Prostate gland (tissue), 2 donors: ENCODE data around the gene CCDC141. TPM values are rescaled to one million over a fixed set of nuclear protein-coding genes. Genes with fewer than 3 reads are reported as not detected.
"Not testable (repeated sequence)": the region's sequence is repeated elsewhere in the genome, so short reads cannot be mapped to it uniquely, and the experiment has no call there.

Source experiments
- DNase-seq: peaks from one replicate; pipeline ENCODE4 v3.0.0-alpha.2; 2019; ENCODE audit warnings: low spot score
- H3K27ac ChIP-seq, 2 donors: fragments of 200-600 bp; sonication (generic); 2 replicates each; pipeline ENCODE4 v1.5.1; 2017 to 2019
- H3K27me3 ChIP-seq: fragments of 200-600 bp; sonication (generic); replicated peaks from 2 replicates; pipeline ENCODE4 v1.5.1; 2019; ENCODE audit not compliant: insufficient read depth
- H3K36me3 ChIP-seq, 2 donors: fragments of 200-600 bp; sonication (generic); 1 replicate in 1 of 2; 2 replicates in 1 of 2; pipeline versions ENCODE4 v1.5.1 to v1.8.1; 2017 to 2019
- H3K4me1 ChIP-seq: fragments of 200-600 bp; sonication (generic); replicated peaks from 2 replicates; pipeline ENCODE4 v1.5.1; 2019
- H3K4me3 ChIP-seq, 2 donors: fragments of 200-600 bp; sonication (generic); 2 replicates each; pipeline ENCODE4 v1.5.1; 2017 to 2019
- H3K9me3 ChIP-seq: fragments of 200-600 bp; sonication (generic); 2 replicates; pipeline ENCODE4 v1.5.1; 2017
- CTCF ChIP-seq, 4 experiments: fragments of 200-600 bp in 2 of 4; fragments of 450-650 bp in 2 of 4; sonication (generic) in 2 of 4; IDR thresholded peaks; 1 replicate in 3 of 4; 2 replicates in 1 of 4; pipeline ENCODE4 v1.5.1; 2016 to 2019; ENCODE audit warnings: antibody characterized with exemption in 4 of 4, mild to moderate bottlenecking in 2 of 4, moderate library complexity in 2 of 4
- POLR2A ChIP-seq: fragments of 450-650 bp; IDR thresholded peaks from one replicate; pipeline ENCODE4 v1.6.1; 2016; ENCODE audit warnings: antibody characterized with exemption, mild to moderate bottlenecking
- POLR2AphosphoS5 ChIP-seq: sonication (generic); formaldehyde crosslinking; IDR thresholded peaks from one replicate; pipeline ENCODE4 v1.6.1; 2017; ENCODE audit warnings: antibody characterized with exemption
- WGBS: methylation state at CpG from one replicate; pipeline ENCODE4 v1.1.5; 2018; 5-methylcytosine and 5-hydroxymethylcytosine counted together
- intact Hi-C: fragments of 100-400 bp; cut with DNase I; formaldehyde crosslinking; loops from one replicate; pipeline ENCODE4 v1.14.2; 2022
- total RNA-seq, 2 donors: library from RNA; depleted of rRNA; stranded (reverse); fragments of >200 nt; gene quantifications; one replicate each; pipeline ENCODE4 v1.1.0, GENCODE V29; 2016

Gene CCDC141
- total RNA-seq, 2 donors from 2014 or later: 0.32 to 8.6 TPM

GRCh38 chr2:179069685-179070084 lies 19.7 kb upstream of the CCDC141 start:
- Histone ChIP-seq H3K27ac (no peak overlapping the region), H3K9me3 (no peaks in the 10 kb centered on the region), H3K36me3 (no peaks in the 10 kb centered on the region), H3K4me3 (no peak overlapping the region), H3K4me1 (no peaks in the 10 kb centered on the region), H3K27me3 (no peaks in the 10 kb centered on the region)
- TF ChIP-seq CTCF (IDR thresholded peaks at IDR 0.05): no peak
- TF ChIP-seq POLR2A: no peak
- TF ChIP-seq POLR2AphosphoS5: no peak
- WGBS: 96% methylated on average over 1 of the region's 1 CpG
- intact Hi-C loops: no loop called here
- no peak for DNase-seq

GRCh38 chr2:179068991-179069643 lies 19.2 kb upstream of the CCDC141 start:
- no peaks in the 10 kb centered on the region for H3K4me1 ChIP-seq
- 83% methylated on average over 2 of the region's 2 CpGs for WGBS
- H3K27me3 ChIP-seq: no peaks in the 10 kb centered on the region
- intact Hi-C loops: no loop called here
- no peak overlapping the region for H3K4me3 ChIP-seq
- TF ChIP-seq CTCF (IDR thresholded peaks at IDR 0.05): no peak
- no peak for TF ChIP-seq POLR2A
- TF ChIP-seq POLR2AphosphoS5: no peak
- H3K27ac ChIP-seq: no peak overlapping the region
- no peak for DNase-seq
- no peaks in the 10 kb centered on the region for H3K36me3 ChIP-seq
- no peaks in the 10 kb centered on the region for H3K9me3 ChIP-seq

- Histone ChIP-seq H3K27me3 (no peaks in the 10 kb centered on the region), H3K4me1 (no peaks in the 10 kb centered on the region), H3K36me3 (no peaks in the 10 kb centered on the region), H3K9me3 (no peaks in the 10 kb centered on the region), H3K27ac (no peak overlapping the region), H3K4me3 (no peak overlapping the region)
- TF ChIP-seq POLR2AphosphoS5 (no peak), CTCF (IDR thresholded peaks at IDR 0.05) (no peak), POLR2A (no peak)
- intact Hi-C loops: no loop called here
- 86% methylated on average over 2 of the region's 2 CpGs for WGBS
- no peak for DNase-seq
Observed at GRCh38 chr2:179059026-179059700, 9.2 kb upstream of the CCDC141 start.

GRCh38 chr2:179057737-179058136 lies 7.8 kb upstream of the CCDC141 start:
- WGBS: 79% methylated on average over 5 of the region's 5 CpGs
- H3K27ac ChIP-seq: no peak overlapping the region
- H3K4me1 ChIP-seq: no peaks in the 10 kb centered on the region
- H3K9me3 ChIP-seq: no peaks in the 10 kb centered on the region
- H3K36me3 ChIP-seq: no peaks in the 10 kb centered on the region
- H3K4me3 ChIP-seq: no peak overlapping the region
- intact Hi-C loops: no loop called here
- no peak for TF ChIP-seq CTCF (IDR thresholded peaks at IDR 0.05)
- no peaks in the 10 kb centered on the region for H3K27me3 ChIP-seq
- no peak for DNase-seq

GRCh38 chr2:179053568-179053967 lies 3.6 kb upstream of the CCDC141 start:
- H3K27ac ChIP-seq, intact Hi-C loops, H3K4me3 ChIP-seq, H3K36me3 ChIP-seq, H3K9me3 ChIP-seq, H3K4me1 ChIP-seq, DNase-seq, H3K27me3 ChIP-seq: not testable (repeated sequence)
- WGBS: 90% methylated on average over 3 of the region's 3 CpGs
